RWPE1 (cell line): Measurements from ENCODE around the gene PRR32.
A peak's percentile ranks its signal among the peaks of the same experiment; 100 is the strongest.
"Not testable (repeated sequence)": the region's sequence is repeated elsewhere in the genome, so short reads cannot be mapped to it uniquely, and the experiment has no call there.

ENCODE experiments used
- CTCF ChIA-PET: fragments of 350-600 bp; sonication (Branson Sonifier 250); formaldehyde crosslinking; extraction: SDS; loops from one replicate; lab custom pipeline; 2021; lab: Yijun Ruan, JAX
- POLR2A ChIA-PET: fragments of 400-600 bp; formaldehyde crosslinking; extraction: SDS; loops from one replicate; lab custom pipeline; 2020; ENCODE audit warnings: antibody characterized with exemption; ENCODE audit not compliant: low non-redundant PET; lab: Yijun Ruan, JAX
- DNase-seq: peaks from one replicate; pipeline ENCODE4 v3.0.0; 2012; ENCODE audit warnings: low spot score
- H3K27ac ChIP-seq: fragments of 450-650 bp; 2 replicates; pipeline ENCODE4 v1.5.1; 2017
- TF ChIP-seq, protein P1 (sequence below): fragments of 450-650 bp; conservative IDR thresholded peaks from 2 replicates; pipeline ENCODE4 v1.5.1; 2017; ENCODE audit warnings: low read depth, mild to moderate bottlenecking

PRR32 gene, protein sequence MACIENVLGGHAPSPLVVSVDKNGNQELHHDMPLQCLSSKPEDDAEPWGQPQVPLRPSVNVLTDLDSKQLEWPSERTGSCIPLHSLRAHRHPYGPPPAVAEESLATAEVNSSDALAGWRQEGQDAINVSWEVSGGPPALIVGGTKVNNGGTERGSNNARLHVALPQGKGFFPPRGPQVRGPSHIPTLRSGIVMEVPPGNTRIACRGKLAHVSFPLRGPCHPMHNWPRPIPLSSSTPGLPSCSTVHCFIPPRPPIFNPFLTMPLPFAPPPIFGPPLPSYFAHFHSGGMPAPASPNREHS

DNA sequence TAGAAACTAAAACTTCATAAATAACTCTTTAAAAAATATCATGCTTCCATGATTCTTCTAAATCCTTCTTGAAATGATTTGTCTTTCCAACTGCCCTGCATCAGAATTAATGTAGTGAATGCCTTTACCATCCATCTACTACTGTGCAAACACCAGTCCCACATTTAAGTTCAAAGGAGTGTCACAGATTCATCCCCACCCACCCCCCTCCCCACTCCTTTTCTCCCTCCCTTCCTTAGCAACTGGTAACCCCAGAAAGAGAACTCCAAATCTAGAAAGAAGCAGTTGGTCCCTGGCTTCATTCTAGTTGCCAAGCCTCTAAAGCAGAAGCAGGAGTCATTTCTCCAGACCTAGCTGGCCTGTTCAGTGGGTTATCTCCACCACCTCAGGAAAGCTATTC, at the start of gene PRR32:
Gene PRR32, plus strand, starts transcription at position 301 of the 400 bp plus-strand sequence. CDS start 115 bp downstream, outside the sequence.
- ChIA-PET POLR2A (no interaction called here), CTCF (no interaction called here)
- DNase-seq = no peak
- TF ChIP-seq, protein P1, sequence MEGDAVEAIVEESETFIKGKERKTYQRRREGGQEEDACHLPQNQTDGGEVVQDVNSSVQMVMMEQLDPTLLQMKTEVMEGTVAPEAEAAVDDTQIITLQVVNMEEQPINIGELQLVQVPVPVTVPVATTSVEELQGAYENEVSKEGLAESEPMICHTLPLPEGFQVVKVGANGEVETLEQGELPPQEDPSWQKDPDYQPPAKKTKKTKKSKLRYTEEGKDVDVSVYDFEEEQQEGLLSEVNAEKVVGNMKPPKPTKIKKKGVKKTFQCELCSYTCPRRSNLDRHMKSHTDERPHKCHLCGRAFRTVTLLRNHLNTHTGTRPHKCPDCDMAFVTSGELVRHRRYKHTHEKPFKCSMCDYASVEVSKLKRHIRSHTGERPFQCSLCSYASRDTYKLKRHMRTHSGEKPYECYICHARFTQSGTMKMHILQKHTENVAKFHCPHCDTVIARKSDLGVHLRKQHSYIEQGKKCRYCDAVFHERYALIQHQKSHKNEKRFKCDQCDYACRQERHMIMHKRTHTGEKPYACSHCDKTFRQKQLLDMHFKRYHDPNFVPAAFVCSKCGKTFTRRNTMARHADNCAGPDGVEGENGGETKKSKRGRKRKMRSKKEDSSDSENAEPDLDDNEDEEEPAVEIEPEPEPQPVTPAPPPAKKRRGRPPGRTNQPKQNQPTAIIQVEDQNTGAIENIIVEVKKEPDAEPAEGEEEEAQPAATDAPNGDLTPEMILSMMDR = no peak
- H3K27ac ChIP-seq = no peak within 1 kb of the TSS

DNA sequence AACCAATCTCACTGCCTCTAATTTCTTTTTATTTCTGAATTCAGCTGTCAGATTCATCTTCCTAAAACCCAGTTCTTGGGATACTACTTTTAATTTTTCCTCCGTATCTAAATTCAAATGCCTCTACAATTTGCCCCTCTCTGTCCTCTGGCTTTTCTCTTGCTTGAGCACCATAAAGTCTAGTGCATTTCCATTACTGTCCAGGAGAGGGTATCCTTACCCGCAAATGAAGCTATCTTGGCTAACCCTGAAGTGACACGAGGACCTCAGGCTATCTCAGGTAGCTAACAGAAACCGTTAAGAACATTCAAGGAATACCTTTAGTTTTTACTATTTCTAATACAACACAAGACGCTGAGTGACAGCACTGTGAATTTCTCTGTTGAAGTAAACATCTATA, 49.4 kb upstream of the PRR32 start:
- peak; percentile 4 for DNase-seq
- no peak overlapping the region for H3K27ac ChIP-seq
- POLR2A ChIA-PET = no interaction called here
- TF ChIP-seq, protein P1 = 0 out of 2 replicates have a peak, but pooled peaks have one; percentile 11
- CTCF ChIA-PET = interaction anchor here (0.7 kb wide), 2 partner anchors 402 to 930 kb away, joined by 3 read pairs; no protein-coding TSS in a partner anchor

DNA sequence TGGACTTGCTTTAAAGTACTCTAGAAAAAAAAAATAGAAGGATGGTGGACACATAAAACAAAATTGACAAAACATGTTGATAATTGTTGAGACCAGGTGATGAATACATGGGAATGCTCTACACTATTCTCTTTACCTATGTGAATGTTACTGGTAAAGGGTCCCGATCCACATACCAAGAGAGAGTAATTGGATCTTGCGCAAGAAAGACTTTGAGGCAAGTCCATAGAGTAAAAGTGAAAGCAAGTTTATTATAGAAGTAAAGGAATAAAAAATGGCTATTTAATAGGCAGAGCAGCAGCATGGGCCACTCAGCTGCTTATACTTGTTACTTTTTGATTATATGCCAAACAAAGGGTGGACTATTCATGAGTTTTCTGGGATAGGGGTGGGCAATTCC, 34.0 kb upstream of the PRR32 start:
- DNase-seq = no peak
- no peak overlapping the region for H3K27ac ChIP-seq
- TF ChIP-seq, protein P1 = no peak
- CTCF ChIA-PET = no interaction called here
- POLR2A ChIA-PET = no interaction called here

DNA sequence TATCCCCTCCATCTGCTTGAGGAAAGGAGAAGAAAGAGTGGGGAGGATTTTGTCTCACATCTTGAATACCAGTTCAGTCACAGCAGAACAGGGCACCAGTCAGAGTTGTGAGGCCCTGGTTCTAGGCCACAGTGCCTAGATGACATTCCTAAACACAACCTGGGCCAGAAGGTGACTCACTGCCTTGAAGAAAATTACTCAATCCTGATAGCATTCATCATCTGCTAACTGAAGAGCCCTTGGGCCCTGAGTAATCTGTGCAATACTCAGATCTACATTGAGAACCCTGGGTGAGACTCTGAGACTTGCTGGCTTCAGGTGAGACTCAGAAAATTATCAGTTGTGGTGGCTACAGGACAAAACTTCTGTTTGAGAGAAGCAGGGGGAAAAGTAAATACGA, 20.5 kb upstream of the PRR32 start:
- TF ChIP-seq, protein P1 = no peak
- no peak for DNase-seq
- POLR2A ChIA-PET = no interaction called here
- H3K27ac ChIP-seq = no peak overlapping the region
- CTCF ChIA-PET = no interaction called here

DNA sequence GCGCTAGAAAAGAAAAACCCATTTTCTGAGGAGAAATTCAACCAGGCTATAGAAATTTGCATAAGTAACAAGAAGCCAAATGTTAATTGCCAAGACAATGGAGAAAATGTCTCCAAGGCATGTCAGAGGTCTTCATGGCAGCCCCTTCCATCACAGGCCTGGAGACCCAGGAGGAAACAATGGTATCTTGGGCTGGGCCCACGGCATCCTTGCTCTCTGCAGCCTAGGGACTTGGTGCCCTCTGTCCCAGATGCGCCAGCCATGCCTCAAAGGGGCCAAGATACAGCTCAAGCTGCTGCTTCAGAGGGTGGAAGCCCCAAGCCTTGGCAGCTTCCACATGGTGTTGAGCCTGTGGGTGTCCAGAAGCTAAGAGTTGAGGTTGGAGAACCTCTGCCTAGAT, 12.7 kb upstream of the PRR32 start:
- DNase-seq, POLR2A ChIA-PET, H3K27ac ChIP-seq, CTCF ChIA-PET: not testable (repeated sequence)

- no peak overlapping the region for H3K27ac ChIP-seq
- ChIA-PET POLR2A (no interaction called here), CTCF (no interaction called here)
- DNase-seq = no peak
- TF ChIP-seq, protein P1 = no peak
Measured at GRCh38 chrX:126815806-126816205, 3.7 kb upstream of the PRR32 start.

- DNase-seq = no peak
- H3K27ac ChIP-seq = no peak overlapping the region
- ChIA-PET POLR2A (no interaction called here), CTCF (no interaction called here)
- TF ChIP-seq, protein P1 = no peak
Measured at GRCh38 chrX:126820700-126821420, 1.3 kb downstream of the PRR32 start.
